ENCODE results near the gene LRP3.

Gene LRP3

GRCh38 chr19:33245948-33246708 lies 52.0 kb downstream of the LRP3 start:
- H3K4me3 ChIP-seq (ENCODE audit: low read depth, low read length), result no peak overlapping the region
- no peak for TF ChIP-seq POLR2A (IDR thresholded peaks at IDR 0.05; ENCODE audit: extremely low read depth, insufficient read length)
- peak; percentile 50 for TF ChIP-seq CTCF (IDR thresholded peaks at IDR 0.05; ENCODE audit: low read depth, low read length)
- TF ChIP-seq MAX (IDR thresholded peaks at IDR 0.05; ENCODE audit: low read depth, low read length), result peak; percentile 55
- DNase-seq (ENCODE audit: low read depth), result peak; percentile 32

GRCh38 chr19:33246709-33247440 lies 52.7 kb downstream of the LRP3 start:
- H3K4me3 ChIP-seq (ENCODE audit: low read depth, low read length), result no peak overlapping the region
- DNase-seq (ENCODE audit: low read depth), result no peak
- TF ChIP-seq POLR2A (IDR thresholded peaks at IDR 0.05; ENCODE audit: extremely low read depth, insufficient read length) (no peak), MAX (IDR thresholded peaks at IDR 0.05; ENCODE audit: low read depth, low read length) (no peak), CTCF (IDR thresholded peaks at IDR 0.05; ENCODE audit: low read depth, low read length) (no peak), MYC (IDR thresholded peaks at IDR 0.05; ENCODE audit: low read depth, low read length) (no peak)

GRCh38 chr19:33247441-33247819 lies 53.3 kb downstream of the LRP3 start:
- DNase-seq (ENCODE audit: low read depth), result no peak
- no peak overlapping the region for H3K4me3 ChIP-seq (ENCODE audit: low read depth, low read length)
- TF ChIP-seq POLR2A (IDR thresholded peaks at IDR 0.05; ENCODE audit: extremely low read depth, insufficient read length), result no peak
- TF ChIP-seq MAX (IDR thresholded peaks at IDR 0.05; ENCODE audit: low read depth, low read length), result no peak
- no peak for TF ChIP-seq CTCF (IDR thresholded peaks at IDR 0.05; ENCODE audit: low read depth, low read length)
- no peak for TF ChIP-seq MYC (IDR thresholded peaks at IDR 0.05; ENCODE audit: low read depth, low read length)

- TF ChIP-seq MYC (IDR thresholded peaks at IDR 0.05; ENCODE audit: low read depth, low read length) (no peak), POLR2A (IDR thresholded peaks at IDR 0.05; ENCODE audit: extremely low read depth, insufficient read length) (no peak), CTCF (IDR thresholded peaks at IDR 0.05; ENCODE audit: low read depth, low read length) (no peak), MAX (IDR thresholded peaks at IDR 0.05; ENCODE audit: low read depth, low read length) (no peak)
- DNase-seq (ENCODE audit: low read depth), result no peak
- H3K4me3 ChIP-seq (ENCODE audit: low read depth, low read length), result no peak overlapping the region
Observed at GRCh38 chr19:33248104-33248503, 54.0 kb downstream of the LRP3 start.

GRCh38 chr19:33248553-33248953 lies 54.4 kb downstream of the LRP3 start:
- DNase-seq (ENCODE audit: low read depth), result no peak
- no peak overlapping the region for H3K4me3 ChIP-seq (ENCODE audit: low read depth, low read length)
- TF ChIP-seq CTCF (IDR thresholded peaks at IDR 0.05; ENCODE audit: low read depth, low read length) (no peak), POLR2A (IDR thresholded peaks at IDR 0.05; ENCODE audit: extremely low read depth, insufficient read length) (no peak), MYC (IDR thresholded peaks at IDR 0.05; ENCODE audit: low read depth, low read length) (no peak), MAX (IDR thresholded peaks at IDR 0.05; ENCODE audit: low read depth, low read length) (no peak)
